Measurements from ENCODE around the gene HSPG2. TPM values are rescaled to one million over a fixed set of nuclear protein-coding genes. Genes with fewer than 3 reads are reported as not detected.

The HSPG2 gene
- total RNA-seq, 4 donors from 2014 or later: 311 to 1,021 (median 351) TPM

DNA sequence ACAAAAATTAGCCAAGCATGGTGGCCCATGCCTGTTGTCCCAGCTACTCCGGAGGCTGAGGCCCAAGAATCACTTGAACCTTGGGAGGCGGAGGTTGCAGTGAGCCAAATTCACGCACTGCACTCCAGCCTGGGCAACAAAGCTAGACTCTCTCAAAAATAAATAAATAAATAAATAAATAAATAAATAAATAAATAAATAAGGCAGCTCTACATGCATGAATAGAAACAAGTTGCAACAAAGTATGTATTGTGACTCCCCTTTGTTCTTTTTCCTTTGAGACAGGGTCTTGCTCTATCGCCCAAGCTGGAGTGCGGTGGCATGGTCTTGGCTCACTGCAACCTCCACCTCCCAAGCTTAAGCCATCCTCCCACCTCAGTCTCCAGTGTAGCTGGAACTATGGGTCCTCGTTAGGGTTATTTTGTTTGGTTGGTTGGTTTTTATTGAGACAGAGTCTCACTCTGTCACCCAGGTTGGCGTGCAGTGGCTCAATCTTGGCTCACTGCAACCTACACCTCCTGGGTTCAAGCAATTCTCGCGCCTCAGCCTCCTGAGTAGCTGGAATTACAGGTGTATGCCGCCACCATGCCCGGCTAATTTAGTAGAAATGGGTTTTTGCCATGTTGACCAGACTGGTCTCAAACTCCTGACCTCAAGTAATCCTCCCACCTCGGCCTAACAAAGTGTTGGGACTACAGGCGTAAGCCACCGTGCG, 162.1 kb downstream of the HSPG2 start:
- H3K27ac ChIP-seq: peak overlapping the region in 2 of 4 donors; percentile 18 to 24
- no peak overlapping the region for H3K4me3 ChIP-seq
- TF ChIP-seq POLR2AphosphoS5 (IDR thresholded peaks at IDR 0.05): no peak
- TF ChIP-seq, protein P1, sequence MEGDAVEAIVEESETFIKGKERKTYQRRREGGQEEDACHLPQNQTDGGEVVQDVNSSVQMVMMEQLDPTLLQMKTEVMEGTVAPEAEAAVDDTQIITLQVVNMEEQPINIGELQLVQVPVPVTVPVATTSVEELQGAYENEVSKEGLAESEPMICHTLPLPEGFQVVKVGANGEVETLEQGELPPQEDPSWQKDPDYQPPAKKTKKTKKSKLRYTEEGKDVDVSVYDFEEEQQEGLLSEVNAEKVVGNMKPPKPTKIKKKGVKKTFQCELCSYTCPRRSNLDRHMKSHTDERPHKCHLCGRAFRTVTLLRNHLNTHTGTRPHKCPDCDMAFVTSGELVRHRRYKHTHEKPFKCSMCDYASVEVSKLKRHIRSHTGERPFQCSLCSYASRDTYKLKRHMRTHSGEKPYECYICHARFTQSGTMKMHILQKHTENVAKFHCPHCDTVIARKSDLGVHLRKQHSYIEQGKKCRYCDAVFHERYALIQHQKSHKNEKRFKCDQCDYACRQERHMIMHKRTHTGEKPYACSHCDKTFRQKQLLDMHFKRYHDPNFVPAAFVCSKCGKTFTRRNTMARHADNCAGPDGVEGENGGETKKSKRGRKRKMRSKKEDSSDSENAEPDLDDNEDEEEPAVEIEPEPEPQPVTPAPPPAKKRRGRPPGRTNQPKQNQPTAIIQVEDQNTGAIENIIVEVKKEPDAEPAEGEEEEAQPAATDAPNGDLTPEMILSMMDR (IDR thresholded peaks at IDR 0.05): no peak
- TF ChIP-seq EP300 (IDR thresholded peaks at IDR 0.05): no peak
- TF ChIP-seq POLR2A (IDR thresholded peaks at IDR 0.05): no peak
- H3K4me1 ChIP-seq: peaks cover 0 to 25% (median 0%) of the 10 kb centered on the region in 3 donors
- no peak for ATAC-seq
- no peaks in the 10 kb centered on the region for H3K27me3 ChIP-seq
- 89 to 91% methylated on average over 3 to 13 of the region's 15 CpGs for WGBS, 2 donors (ENCODE audit: low coverage in 1 of 2)
- H3K36me3 ChIP-seq: no peaks in the 10 kb centered on the region
- no peaks in the 10 kb centered on the region for H3K9me3 ChIP-seq

DNA sequence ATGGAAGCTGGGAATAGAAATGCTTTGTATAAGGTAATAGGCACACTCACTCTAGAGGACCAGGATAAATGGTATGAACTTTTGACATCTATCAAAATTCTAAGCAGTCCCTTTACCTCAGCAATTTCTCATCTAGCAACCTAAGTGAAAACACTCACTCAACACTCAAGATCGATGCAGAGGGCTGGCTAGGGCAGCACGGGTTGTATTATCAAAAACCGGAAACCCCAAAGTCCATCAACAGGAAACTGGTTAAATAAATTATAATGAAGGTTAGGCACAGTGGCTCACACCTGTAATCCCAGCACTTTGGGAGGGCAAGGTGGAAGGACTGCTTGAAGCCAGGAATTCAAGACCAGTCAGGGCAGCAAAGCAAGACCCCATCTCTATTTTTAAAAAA, 163.5 kb downstream of the HSPG2 start:
- ATAC-seq: no peak
- peaks cover 0 to 24% (median 3%) of the 10 kb centered on the region in 3 donors for H3K4me1 ChIP-seq
- H3K36me3 ChIP-seq: no peaks in the 10 kb centered on the region
- H3K9me3 ChIP-seq: no peaks in the 10 kb centered on the region
- H3K27ac ChIP-seq: no peak overlapping the region
- no peak overlapping the region for H3K4me3 ChIP-seq
- H3K27me3 ChIP-seq: no peaks in the 10 kb centered on the region
- 51 to 55% methylated on average over 3 of the region's 3 CpGs for WGBS, 2 donors (ENCODE audit: low coverage in 1 of 2)
- TF ChIP-seq POLR2A (IDR thresholded peaks at IDR 0.05) (no peak), POLR2AphosphoS5 (IDR thresholded peaks at IDR 0.05) (no peak), EP300 (IDR thresholded peaks at IDR 0.05) (no peak)
- TF ChIP-seq, protein P1 (IDR thresholded peaks at IDR 0.05): no peak

Other genes starting within 250 kb of the HSPG2 start
- 10 to 100 TPM; 39.2 to 83.1 (median 51.5) TPM for gene USP48, start 154.2 kb downstream of the HSPG2 start, total RNA-seq
- gene LDLRAD2, start 125.0 kb downstream of the HSPG2 start, total RNA-seq: under 1 TPM in 1 of 4 donors, not detected in 3; 0.08 TPM
- gene CELA3B, start 39.7 kb upstream of the HSPG2 start, total RNA-seq: not detected
- not detected for gene CELA3A, start 64.3 kb upstream of the HSPG2 start, total RNA-seq
- gene CDC42, start 115.4 kb upstream of the HSPG2 start, total RNA-seq: 100 to 1,000 TPM; 190 to 309 (median 205) TPM
- gene WNT4, start 205.8 kb upstream of the HSPG2 start, total RNA-seq: under 1 TPM in 3 of 4 donors, not detected in 1; 0.12 to 0.27 (median 0.27) TPM

All from gastroesophageal sphincter (tissue), 4 donors.